Upper lobe of left lung (tissue), 4 donors: ENCODE measurements around the gene POLG2.

Experiments used
- EP300 ChIP-seq, 4 donors: sonication (generic); formaldehyde crosslinking; IDR thresholded peaks; one replicate each; pipeline ENCODE4 v1.5.1; 2017; ENCODE audit warnings: antibody characterized with exemption in 4 of 4, control low read depth in 2 of 4
- POLR2A ChIP-seq, 4 donors: fragments of 450-650 bp; IDR thresholded peaks; one replicate each; pipeline ENCODE4 v1.5.1; 2016 to 2017; ENCODE audit warnings: antibody characterized with exemption in 4 of 4, mild to moderate bottlenecking in 2 of 4
- POLR2AphosphoS5 ChIP-seq, 2 donors: sonication (generic); formaldehyde crosslinking; IDR thresholded peaks; one replicate each; pipeline ENCODE4 v1.5.1; 2017; ENCODE audit warnings: antibody characterized with exemption in 2 of 2
- TF ChIP-seq, protein P1 (sequence below), 6 experiments: fragments of 450-650 bp in 4 of 6; fragments of 200-600 bp in 2 of 6; sonication (generic) in 2 of 6; IDR thresholded peaks; one replicate each; pipeline ENCODE4 v1.5.1; 2016 to 2019; ENCODE audit warnings: antibody characterized with exemption in 6 of 6

- no peak for TF ChIP-seq POLR2A (IDR thresholded peaks at IDR 0.05)
- TF ChIP-seq POLR2AphosphoS5 (IDR thresholded peaks at IDR 0.05), result no peak
- TF ChIP-seq, protein P1, sequence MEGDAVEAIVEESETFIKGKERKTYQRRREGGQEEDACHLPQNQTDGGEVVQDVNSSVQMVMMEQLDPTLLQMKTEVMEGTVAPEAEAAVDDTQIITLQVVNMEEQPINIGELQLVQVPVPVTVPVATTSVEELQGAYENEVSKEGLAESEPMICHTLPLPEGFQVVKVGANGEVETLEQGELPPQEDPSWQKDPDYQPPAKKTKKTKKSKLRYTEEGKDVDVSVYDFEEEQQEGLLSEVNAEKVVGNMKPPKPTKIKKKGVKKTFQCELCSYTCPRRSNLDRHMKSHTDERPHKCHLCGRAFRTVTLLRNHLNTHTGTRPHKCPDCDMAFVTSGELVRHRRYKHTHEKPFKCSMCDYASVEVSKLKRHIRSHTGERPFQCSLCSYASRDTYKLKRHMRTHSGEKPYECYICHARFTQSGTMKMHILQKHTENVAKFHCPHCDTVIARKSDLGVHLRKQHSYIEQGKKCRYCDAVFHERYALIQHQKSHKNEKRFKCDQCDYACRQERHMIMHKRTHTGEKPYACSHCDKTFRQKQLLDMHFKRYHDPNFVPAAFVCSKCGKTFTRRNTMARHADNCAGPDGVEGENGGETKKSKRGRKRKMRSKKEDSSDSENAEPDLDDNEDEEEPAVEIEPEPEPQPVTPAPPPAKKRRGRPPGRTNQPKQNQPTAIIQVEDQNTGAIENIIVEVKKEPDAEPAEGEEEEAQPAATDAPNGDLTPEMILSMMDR (IDR thresholded peaks at IDR 0.05), result no peak
- no peak for TF ChIP-seq EP300 (IDR thresholded peaks at IDR 0.05)
Observed at GRCh38 chr17:64488301-64488700, 8.6 kb downstream of the POLG2 start.
